Measurements from ENCODE around the gene MET.

Gene MET

DNA sequence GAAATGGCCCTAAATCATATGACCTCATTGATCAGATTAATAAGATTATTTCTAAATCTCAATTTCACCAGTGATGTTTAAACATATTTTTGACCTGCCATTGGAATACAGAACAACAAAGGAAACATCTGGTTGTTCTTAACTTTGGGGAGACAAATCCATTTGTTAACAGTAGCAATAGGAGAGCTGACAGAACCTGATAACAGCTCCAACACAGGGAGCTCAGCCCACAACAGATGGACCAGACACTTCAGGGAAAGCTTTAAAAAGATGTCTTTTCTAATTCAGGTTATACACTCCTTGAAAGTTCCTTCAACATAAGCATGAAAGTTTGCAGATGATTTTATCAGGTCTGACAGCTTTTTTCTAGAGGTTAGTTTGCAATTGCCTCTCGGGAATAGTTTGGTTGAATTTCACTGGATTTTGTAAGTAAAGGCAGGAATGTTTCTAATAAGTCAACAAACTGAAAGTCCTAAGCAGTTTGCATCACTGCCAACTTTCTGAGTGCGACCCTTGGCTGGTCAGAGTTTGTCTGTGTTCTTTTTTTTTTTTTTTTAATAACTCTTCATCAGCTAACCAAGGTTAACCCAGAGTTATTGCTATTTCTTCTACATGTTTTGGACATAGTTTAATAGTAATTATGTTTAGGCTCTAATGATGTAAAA lies 6.5 kb upstream of the MET start:
- DNase-seq: no peak

DNA sequence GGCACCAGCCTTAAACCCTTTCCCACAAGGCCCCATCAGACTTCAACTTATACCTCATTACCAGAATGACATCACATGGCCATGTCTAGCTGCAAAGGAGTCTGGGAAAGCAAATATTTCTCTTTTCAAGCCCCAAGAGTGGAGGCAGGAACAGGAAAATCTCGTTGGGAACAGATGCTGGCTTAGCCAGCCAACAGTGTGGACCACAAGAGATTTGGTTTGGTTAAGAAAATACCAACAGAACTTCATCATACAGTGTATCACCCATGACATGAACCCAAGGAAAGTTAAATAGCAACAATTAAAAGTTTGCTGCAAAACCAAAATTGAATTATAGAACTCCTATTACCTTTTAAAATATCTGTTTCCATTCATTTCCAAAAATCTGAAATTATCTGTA lies 2.2 kb upstream of the MET start:
- DNase-seq: no peak

DNA sequence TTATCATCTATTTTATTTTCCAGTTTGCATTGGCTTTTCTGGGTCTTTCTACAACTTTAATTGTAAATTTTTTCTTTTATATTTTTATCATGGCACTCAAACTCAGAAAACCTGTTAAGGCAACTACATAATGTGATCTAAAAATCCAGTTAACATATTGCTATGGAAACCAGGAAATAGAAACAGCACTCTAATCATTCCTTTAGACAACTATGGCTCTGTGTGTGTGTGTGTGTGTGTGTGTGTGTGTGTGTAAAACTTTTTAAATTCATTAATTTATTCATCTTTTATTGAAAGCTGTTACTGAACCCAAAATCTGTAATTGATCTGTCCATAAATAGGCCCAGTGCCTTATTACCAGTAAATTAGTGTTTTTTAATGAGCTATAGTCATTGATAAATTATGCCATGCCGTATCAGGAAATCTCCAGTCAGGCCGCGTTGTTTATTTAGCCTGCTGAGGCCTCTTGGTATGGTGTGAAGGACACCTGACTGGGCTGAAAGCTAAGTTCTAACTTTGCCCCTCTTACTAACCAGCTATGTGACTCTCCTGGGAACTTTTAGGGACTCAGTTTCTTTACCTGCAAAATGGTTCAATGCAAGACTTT lies 1.5 kb upstream of the MET start:
- DNase-seq: no peak

DNA sequence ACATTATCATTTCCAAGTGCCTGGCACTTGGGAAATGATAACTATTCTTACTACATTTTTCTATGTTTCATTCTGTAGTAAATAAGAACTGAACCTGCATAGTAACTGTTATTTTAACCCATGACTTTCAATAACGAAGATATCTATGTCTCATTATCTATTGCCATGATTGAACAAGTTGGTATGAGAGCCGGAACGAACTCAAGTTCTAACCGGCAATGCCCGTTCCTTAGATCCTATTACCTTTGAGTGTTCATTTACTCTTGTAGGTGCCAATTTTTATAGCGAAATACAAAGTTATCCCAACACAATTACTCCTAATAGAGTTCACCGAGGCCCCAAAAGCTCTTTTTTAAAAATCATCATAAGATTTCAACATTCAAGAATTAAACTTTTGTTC lies 885 bp upstream of the MET start:
- DNase-seq: no peak

DNA sequence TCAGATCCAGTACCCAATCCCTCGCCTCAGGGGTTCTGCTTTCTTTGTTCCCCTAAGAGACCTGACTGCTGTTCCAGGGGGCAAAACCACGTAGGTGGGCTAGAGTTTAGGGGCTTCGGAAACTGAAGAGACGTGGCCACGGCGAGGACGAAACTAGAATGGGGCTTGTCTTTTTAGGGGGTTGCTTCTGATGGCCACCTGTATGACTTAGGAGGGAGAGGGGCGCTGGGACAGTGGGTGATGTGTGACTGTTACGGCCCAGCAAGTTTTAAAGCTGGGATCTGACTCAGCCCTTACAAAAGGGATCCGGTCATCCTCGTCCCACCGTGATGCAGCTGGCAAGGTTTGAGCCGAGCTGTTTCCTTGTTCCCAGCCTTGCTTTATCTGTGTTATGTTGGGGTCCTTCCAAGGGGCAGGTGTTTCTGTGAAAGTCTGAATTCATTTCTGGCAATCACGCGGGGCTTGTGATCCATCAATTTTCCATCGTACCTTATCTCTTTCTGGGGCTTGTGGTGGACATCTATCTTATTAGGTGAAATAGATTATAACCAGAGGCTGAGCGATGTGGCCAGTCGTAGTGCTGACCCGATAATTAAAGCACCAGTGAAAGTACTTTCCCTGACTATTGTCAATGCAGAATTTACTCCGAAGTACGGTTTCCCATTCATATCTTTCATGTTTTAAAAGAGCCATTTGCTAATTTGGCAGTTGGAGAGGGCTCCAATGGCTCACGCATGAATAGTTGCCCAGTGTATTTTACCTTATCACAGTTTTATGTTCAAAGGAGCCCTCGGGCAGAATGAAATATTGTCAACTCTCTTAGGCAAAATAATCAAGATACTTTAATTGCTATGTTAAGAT lies 830 bp downstream of the MET start:
- DNase-seq: no peak

DNA sequence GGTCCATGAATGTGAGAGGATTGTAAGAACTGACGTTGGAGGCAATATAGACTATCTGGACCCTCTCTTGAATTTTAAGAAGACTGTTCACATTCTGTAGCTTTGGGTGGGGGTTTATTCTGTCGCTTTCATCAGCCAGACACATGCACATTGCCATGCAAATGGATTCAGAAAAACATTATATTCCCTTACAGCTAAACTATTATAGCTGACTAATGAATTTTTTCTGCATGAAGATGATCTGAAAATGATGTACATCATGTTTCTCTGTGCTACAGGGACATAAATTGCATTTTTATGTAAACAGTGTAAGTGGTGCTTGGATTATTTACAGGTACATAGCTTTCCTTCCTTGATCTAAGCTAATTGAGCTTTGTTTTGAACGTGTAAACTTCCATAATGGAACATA lies 1.5 kb downstream of the MET start:
- DNase-seq: no peak

DNA sequence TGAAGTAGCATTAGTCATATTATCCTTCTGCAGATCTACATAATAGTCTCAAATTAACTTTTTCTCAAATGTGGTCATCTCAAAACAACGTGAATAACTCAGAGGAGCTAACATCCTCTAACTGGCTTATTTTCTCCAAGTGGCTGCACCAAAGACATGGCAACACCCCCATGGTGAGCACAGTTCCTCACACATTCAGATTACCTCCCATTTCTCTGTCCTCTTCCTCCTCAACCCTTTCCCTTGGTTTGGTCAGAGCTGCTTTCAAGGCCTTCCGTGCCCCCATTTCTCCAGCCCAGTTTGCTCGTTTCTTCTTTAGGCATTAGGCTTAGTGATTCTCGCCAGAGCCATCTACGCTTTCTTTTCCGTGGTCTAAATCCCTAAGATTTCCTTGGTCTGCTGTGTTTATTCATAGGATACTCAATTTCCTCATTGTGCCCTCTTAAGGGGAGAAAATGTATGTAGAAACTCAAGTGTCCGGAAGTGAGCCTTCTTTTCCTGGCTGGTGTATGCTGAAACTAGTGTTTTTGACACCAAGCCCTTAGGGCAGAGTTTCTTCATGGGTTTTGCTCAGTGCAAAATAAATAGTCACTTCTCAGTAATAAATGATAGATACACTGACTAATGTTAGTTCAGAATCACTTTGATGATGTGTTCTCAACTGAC lies 2.6 kb downstream of the MET start:
- DNase-seq: no peak

DNA sequence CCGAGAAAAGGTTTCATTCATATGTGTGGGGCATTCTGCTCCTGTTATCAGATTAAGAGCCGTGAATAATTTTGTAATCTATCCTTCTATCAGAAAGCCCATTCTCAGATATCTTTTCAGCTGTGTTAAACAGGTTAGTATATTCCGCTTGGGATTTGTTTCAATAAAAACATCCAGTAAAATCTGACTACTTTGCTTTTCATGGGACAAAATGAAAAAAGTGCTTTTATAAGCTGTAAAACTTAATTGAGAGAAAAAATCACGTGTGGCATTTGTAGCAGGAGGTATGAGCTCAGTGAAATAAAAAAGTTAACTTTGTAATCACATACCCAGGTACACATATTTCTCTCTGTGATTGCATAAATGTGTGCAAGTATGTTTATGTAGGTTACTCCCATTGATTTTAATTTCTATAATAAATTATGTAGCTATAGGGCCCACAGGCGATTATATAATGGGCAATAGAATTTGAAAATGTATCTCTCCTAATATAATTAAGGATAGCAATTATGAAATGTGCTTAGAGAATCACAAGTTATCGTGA lies 3.9 kb downstream of the MET start:
- no peak for DNase-seq

DNA sequence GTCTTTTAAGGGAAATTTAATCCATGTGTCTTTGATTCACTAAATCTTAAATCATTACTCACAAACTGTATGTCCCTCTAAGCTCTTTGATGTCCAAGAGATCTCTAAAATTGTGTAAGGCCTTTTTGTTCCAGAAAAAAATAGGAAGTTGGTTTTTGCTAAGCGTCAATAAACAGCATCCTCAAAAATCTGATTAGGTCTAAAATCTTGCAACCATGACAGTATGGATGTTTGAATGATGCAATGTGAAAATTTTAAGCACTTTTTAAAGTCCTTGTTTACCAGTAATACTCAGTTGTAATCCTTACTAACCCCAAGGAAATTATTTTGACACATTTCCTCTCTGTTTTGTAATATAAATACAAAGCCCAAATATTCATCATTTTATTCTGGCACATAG lies 6.8 kb downstream of the MET start:
- no peak for DNase-seq

DNA sequence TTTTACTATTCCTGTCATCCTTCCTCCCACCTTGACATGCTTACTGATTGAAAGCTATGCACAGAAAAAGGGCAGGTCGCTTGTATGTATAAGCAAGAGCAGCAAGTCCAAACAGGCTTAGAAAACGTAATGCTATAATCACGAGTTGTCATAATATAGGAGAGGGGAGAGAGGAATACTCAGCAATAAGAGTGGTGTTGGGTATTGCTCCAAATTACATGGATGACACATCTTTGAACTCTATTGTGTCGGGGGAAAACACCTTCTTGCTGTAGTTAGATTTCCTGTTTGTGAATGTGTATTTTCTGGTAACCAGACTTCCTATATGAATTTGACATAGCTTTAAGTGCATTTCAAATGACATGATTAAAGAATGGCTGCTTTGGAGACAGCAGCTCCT lies 7.5 kb downstream of the MET start:
- DNase-seq: no peak

DNA sequence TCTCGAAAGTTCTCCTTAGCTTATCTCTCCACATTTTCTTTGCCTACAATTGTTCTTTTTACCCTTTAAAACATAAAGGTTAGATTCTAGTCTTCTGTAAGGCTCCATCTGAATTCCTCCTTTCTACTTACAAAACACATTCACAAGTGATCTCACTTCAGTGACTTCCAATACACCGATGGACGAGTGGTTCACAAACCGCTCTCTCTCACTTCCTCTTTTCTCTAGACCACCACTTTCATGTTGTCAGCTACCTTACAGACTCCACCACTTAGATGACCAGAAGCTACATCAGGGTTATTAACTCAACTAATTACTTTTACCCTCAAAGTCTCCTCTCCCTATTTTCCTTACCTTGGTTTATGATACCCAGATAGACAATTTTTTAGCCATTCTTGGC lies 11.8 kb downstream of the MET start:
- DNase-seq: no peak

DNA sequence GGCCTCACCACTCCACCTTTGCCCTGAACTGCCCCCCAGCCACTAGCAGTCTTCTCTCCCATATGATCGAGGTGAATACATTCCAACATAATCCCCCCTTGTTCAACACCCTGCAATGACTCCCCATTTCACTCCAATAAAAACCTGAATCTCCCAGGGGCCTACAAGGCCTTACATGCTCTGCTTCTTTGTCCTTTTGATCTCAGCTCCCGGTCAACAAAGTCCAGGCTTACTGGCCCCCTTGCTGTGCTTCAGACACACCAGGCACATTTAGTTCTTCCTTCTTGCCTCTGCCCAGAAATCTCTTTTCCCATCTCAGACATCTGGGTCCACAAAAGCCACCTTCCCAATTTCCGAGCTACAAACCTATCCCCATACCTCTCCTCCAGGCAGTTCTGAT lies 14.0 kb downstream of the MET start:
- no peak for DNase-seq

DNA sequence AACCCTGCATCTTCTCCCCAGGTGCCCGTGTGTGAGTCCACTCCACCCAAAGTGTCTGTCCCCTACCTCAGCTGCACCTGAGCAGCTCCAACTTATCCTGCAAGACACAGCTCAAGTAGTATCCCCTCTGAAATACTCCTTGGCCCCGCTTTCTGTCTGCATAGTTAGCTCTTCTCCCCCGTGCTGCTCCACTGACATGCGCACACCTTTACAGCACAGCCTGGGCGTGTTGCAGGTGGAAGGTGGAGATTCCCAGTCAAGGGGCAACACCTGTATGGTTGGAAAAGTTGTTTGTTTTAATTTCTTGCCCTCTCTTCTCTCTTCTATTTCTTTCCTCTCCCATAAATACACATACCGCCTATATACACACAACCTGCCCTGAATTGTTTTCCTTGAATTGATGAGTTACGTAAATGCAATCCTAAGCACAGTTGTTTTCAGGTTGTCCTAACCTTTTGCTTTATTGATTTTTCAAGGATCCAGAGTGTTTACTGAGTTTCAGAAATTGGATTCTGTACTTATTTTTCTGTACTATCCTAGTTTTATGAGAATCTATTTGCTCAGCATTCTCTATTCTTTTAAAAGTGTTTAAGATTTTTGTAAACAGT lies 14.9 kb downstream of the MET start:
- no peak for DNase-seq

DNA sequence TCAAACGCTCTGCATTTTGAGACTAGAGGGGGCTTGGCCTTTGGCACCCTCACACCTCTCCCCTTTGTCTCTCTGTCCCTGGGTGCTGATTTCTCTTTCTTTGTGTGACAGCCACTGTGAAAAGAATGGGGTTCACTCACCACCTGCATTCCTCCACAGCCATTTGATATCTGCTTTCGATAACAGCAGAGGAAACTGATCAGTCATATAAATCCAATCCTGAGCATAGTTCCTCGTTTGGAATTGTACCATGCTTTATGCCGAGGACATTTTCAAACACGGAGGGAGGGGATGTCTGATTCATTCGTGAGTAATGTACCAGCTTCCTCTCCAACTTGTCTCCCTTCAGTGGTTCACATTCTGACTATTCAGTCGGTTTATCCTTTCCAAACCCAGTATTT lies 15.8 kb downstream of the MET start:
- DNase-seq: no peak

DNA sequence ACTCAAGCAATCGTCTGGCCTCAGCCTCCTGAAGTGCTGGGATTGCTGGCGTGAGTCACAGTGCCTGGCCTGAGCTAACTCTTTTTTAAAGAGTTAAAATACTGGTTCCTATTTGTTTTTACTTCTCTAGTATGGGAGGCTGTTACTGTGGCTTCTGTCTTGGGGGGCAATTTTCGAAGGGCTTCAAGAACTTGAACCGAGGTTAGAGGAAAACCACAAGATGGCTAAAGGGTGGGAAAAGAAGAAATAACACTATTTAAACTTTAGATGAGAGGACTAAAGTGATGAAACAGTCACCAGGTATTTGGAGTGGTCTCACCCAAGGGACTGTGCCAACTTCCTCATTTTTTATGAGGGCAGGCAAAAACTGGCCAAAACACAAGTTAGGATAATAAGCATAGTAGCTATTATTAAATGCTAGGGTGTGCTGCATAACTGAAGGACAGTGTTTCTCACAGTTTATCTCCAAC lies 17.8 kb downstream of the MET start:
- no peak for DNase-seq

DNA sequence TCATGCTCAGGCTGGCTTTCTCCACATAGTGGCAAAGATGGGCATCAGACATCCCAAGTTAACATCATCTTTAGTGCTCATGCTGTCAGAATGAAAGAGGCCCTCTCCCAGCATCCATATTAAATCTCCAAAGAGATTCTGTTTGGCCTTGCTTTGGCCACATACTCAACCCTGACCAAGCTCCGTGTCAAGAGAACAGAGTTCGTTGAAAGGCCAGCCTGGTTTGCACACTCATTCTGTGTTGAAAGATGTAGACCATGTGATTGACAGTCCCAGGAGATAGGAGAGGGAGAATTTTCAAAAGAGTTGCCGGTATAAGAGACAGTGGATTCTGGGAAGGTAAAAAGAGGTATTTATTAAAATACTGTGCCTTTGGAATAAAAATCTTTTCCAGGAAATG lies 19.7 kb downstream of the MET start:
- DNase-seq: no peak

DNA sequence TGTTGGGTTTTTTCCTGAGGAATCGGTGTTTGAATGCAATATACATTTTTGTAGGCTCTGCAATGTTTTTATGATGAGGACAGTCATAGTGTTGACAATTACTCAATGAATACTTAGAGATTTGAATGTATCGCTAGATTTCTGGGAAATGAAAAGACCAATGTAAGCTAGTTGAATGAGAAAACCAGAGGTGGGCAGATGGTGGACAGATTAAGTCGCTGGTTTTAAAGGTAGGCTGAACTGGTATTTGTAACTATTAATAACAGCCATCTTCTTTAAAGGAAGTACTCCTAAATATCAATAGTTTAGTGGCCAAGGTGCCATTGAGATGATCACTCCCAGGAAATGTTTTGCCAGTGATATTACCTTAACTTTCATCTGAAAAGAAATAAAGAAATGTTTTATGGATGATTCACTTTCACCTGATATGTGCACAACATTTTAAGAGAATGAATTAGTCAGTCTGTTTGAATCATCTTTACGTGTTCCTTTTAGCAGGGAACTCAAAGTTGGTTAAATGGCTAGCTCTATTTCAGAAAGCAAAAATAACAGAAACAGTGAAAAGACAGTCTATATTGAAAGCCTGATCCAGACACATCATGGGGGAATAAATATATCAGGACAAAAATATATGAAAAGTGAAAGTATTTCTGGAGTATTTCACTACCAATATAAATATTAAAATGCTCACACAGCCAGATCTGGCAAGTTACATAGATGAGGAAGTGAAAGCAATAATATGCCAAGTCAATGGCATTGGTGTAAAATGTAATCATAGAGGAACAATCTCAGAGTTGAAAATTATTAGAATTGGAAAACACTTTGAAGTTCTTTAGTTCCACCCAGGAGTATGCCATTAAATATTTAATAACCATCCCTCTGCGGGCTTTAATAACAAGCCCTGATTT lies 20.7 kb downstream of the MET start:
- DNase-seq: no peak

DNA sequence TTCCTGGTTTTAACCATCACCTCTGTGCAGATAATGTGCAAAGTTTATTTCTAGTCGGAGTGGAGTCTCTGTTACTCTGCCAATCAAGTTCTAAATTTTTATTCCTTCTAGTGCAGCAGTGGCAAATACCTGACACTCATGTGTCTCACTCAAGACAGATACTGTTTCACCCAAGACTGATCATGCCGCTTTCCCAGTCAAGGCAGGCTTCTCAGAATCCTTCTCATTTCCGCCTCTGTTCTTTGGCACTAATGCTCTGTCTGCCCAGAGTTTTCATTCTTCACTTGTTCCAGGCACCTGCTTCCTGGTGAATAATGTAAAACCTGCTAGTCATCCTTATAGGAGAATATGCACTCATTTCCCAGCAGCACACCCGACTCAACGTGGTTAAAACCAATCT lies 24.7 kb downstream of the MET start:
- DNase-seq: no peak

DNA sequence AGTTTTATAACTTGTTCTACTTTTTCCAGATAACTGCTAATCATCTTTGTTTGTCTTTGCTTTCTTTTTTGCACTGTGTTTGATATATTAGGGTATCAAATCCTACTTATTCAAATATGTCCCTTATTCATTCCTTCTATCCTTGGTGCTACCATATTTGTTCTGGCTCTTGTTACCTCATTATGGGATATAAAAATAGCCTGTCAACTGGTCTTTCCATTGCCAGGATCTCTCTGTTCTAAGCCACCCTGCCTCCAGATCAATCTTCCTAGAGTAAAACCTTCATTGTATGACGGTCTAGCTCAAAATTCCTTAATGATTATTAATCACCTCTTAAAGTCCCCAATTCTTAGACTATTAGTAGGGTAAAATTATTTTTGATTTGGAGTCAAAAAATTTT lies 25.2 kb downstream of the MET start:
- no peak for DNase-seq

DNA sequence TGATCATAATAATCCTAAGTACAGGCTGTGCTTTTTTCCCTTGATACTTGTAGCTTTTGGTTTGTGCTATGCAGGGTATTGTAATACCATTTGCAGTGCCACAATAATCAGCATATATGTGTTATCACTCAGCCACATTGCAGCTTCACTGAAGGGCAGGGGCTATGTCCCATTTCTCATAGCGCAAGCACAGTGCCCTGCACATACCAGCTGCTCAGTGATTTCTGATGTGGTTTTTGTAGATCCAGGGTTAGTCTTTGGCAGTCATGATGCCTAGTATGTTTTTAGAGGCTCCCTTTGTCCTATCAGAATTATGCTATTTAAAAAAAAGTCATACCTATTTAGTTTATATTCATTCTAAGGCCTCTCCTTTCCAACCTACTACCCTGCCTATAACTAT lies 25.8 kb downstream of the MET start:
- no peak for DNase-seq

DNA sequence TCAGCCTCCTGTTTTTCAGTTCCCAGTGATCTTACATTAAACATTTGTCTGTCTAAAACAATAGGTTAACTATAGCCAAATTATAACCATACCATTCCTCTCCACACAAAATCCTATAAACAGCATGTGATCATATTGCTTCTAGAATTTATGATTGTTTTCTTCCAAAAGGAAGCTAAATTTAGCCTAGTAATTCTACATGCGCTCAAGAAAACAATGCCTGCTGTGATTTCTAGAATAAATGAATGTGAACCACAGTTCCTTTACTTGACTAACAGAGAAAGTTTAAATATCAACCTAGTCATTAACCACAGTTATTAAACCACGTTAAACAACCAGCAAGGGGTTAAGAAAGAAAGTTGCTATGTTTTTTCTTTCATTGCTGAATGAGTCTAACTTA lies 26.4 kb downstream of the MET start:
- no peak for DNase-seq
